ENCODE results near the gene OR10A6. TPM values are rescaled to one million over a fixed set of nuclear protein-coding genes. Genes with fewer than 3 reads are reported as not detected.

The OR10A6 gene
- total and polyA plus RNA-seq, 2 experiments from 2014 or later = not detected

GRCh38 chr11:7968686-7969085 is 37.6 kb upstream of the OR10A6 start:
- no peaks in the 10 kb centered on the region for H3K79me2 ChIP-seq
- TF ChIP-seq EZH2phosphoT487 (IDR thresholded peaks at IDR 0.05; ENCODE audit: low read depth, severe bottlenecking, unreplicated experiment) (no peak), CTCF (IDR thresholded peaks at IDR 0.05; ENCODE audit: poor library complexity) (no peak), EZH2 (IDR thresholded peaks at IDR 0.05; ENCODE audit: borderline replicate concordance) (no peak)
- H3K9me3 ChIP-seq (ENCODE audit: low read depth) = no peaks in the 10 kb centered on the region
- no peaks in the 10 kb centered on the region for H4K20me1 ChIP-seq (ENCODE audit: insufficient read depth, poor library complexity, severe bottlenecking)
- no peak overlapping the region for H3K4me3 ChIP-seq
- H3K4me2 ChIP-seq = no peak overlapping the region
- 44% methylated on average over 2 of the region's 2 CpGs for WGBS (ENCODE audit: low lambda C conversion rate, missing lambda C conversion rate)
- no peak overlapping the region for H3K27ac ChIP-seq
- DNase-seq (ENCODE audit: low spot score) = no peak
- H3K4me1 ChIP-seq (ENCODE audit: insufficient read depth) = no peaks in the 10 kb centered on the region
- H3K27me3 ChIP-seq = no peaks in the 10 kb centered on the region
- H3K36me3 ChIP-seq (replicated peaks; ENCODE audit: insufficient read depth, low read depth) = no peaks in the 10 kb centered on the region
- no peaks in the 10 kb centered on the region for H3K9me2 ChIP-seq (replicated peaks; ENCODE audit: insufficient read depth)
- H2AFZ ChIP-seq = no peak overlapping the region

- Histone ChIP-seq H2AFZ (no peak overlapping the region), H3K27me3 (no peaks in the 10 kb centered on the region), H3K4me1 (ENCODE audit: insufficient read depth) (no peaks in the 10 kb centered on the region), H3K79me2 (no peaks in the 10 kb centered on the region), H3K9me3 (ENCODE audit: low read depth) (no peaks in the 10 kb centered on the region), H3K4me2 (no peak overlapping the region), H4K20me1 (ENCODE audit: insufficient read depth, poor library complexity, severe bottlenecking) (no peaks in the 10 kb centered on the region), H3K9me2 (replicated peaks; ENCODE audit: insufficient read depth) (no peaks in the 10 kb centered on the region), H3K36me3 (replicated peaks; ENCODE audit: insufficient read depth, low read depth) (no peaks in the 10 kb centered on the region), H3K4me3 (no peak overlapping the region), H3K27ac (no peak overlapping the region)
- DNase-seq (ENCODE audit: low spot score) = no peak
- no peak for TF ChIP-seq EZH2phosphoT487 (IDR thresholded peaks at IDR 0.05; ENCODE audit: low read depth, severe bottlenecking, unreplicated experiment)
- TF ChIP-seq EZH2 (IDR thresholded peaks at IDR 0.05; ENCODE audit: borderline replicate concordance) = no peak
- TF ChIP-seq CTCF (IDR thresholded peaks at IDR 0.05; ENCODE audit: poor library complexity) = no peak
Observed at GRCh38 chr11:7967826-7968225, 36.8 kb upstream of the OR10A6 start.

- no peak for DNase-seq (ENCODE audit: low spot score)
- no peak overlapping the region for H3K27ac ChIP-seq
- H3K4me1 ChIP-seq (ENCODE audit: insufficient read depth) = no peaks in the 10 kb centered on the region
- no peaks in the 10 kb centered on the region for H3K79me2 ChIP-seq
- no peaks in the 10 kb centered on the region for H3K9me2 ChIP-seq (replicated peaks; ENCODE audit: insufficient read depth)
- H3K4me3 ChIP-seq = no peak overlapping the region
- no peak for TF ChIP-seq CTCF (IDR thresholded peaks at IDR 0.05; ENCODE audit: poor library complexity)
- TF ChIP-seq EZH2 (IDR thresholded peaks at IDR 0.05; ENCODE audit: borderline replicate concordance) = no peak
- TF ChIP-seq EZH2phosphoT487 (IDR thresholded peaks at IDR 0.05; ENCODE audit: low read depth, severe bottlenecking, unreplicated experiment) = no peak
- H3K4me2 ChIP-seq = no peak overlapping the region
- H3K9me3 ChIP-seq (ENCODE audit: low read depth) = no peaks in the 10 kb centered on the region
- H3K27me3 ChIP-seq = no peaks in the 10 kb centered on the region
- H4K20me1 ChIP-seq (ENCODE audit: insufficient read depth, poor library complexity, severe bottlenecking) = no peaks in the 10 kb centered on the region
- H2AFZ ChIP-seq = no peak overlapping the region
- no peaks in the 10 kb centered on the region for H3K36me3 ChIP-seq (replicated peaks; ENCODE audit: insufficient read depth, low read depth)
- WGBS (ENCODE audit: low lambda C conversion rate, missing lambda C conversion rate) = 78% methylated on average over 1 of the region's 1 CpG
Observed at GRCh38 chr11:7967097-7967496, 36.0 kb upstream of the OR10A6 start.

- Histone ChIP-seq H3K4me1 (ENCODE audit: insufficient read depth) (no peaks in the 10 kb centered on the region), H3K27me3 (no peaks in the 10 kb centered on the region), H3K4me2 (no peak within 1 kb of the TSS), H3K9me2 (replicated peaks; ENCODE audit: insufficient read depth) (no peaks in the 10 kb centered on the region), H3K4me3 (no peak within 1 kb of the TSS), H3K27ac (no peak within 1 kb of the TSS), H4K20me1 (ENCODE audit: insufficient read depth, poor library complexity, severe bottlenecking) (no peaks in the 10 kb centered on the region), H3K9me3 (ENCODE audit: low read depth) (no peaks in the 10 kb centered on the region), H3K79me2 (no peaks in the 10 kb centered on the region), H3K36me3 (replicated peaks; ENCODE audit: insufficient read depth, low read depth) (no peaks in the 10 kb centered on the region), H2AFZ (no peak within 1 kb of the TSS)
- TF ChIP-seq EZH2phosphoT487 (IDR thresholded peaks at IDR 0.05; ENCODE audit: low read depth, severe bottlenecking, unreplicated experiment) (no peak), EZH2 (IDR thresholded peaks at IDR 0.05; ENCODE audit: borderline replicate concordance) (no peak), CTCF (IDR thresholded peaks at IDR 0.05; ENCODE audit: poor library complexity) (no peak)
- WGBS (ENCODE audit: low lambda C conversion rate, missing lambda C conversion rate) = 100% methylated on average over 1 of the region's 1 CpG
- DNase-seq (ENCODE audit: low spot score) = no peak
Observed at GRCh38 chr11:7965386-7965785, 34.3 kb upstream of the OR10A6 start, which contains the start of gene NLRP10. Gene NLRP10 (minus strand): TSS chr11:7965447. CDS start chr11:7963495, 1,952 bp downstream.

All from hepatocyte (in vitro differentiated cells).